ENCODE data around the gene BTBD9. TPM values are rescaled to one million over a fixed set of nuclear protein-coding genes. Genes with fewer than 3 reads are reported as not detected.

Gene BTBD9
- total and polyA plus RNA-seq, 2 donors (not counting 3 experiments of a cell fraction or from before 2014, with no cell fraction given) = 4.9 to 15.0 TPM

GRCh38 chr6:38133932-38134703 lies 505.6 kb downstream of the BTBD9 start:
- dilution Hi-C loops (cut with MboI; ENCODE audit: extremely low pct_ligation_motif_present, low sequenced_read_pairs) = no loop called here
- no peak overlapping the region for H2AFZ ChIP-seq (ENCODE audit: low read depth, low read length)
- DNase-seq (ENCODE audit: low read depth, low spot score) = no peak
- H3K27ac ChIP-seq (ENCODE audit: insufficient read depth, low read depth, low read length) = no peak overlapping the region
- TF ChIP-seq GATA2 (IDR thresholded peaks at IDR 0.05; ENCODE audit: insufficient read depth, insufficient read length, low read depth, low read length) (no peak), MYC (IDR thresholded peaks at IDR 0.05; ENCODE audit: low read depth, low read length) (no peak), EZH2 (IDR thresholded peaks at IDR 0.05; ENCODE audit: borderline replicate concordance, low read depth, low read length, severe bottlenecking) (no peak), POLR2A (IDR thresholded peaks at IDR 0.05; ENCODE audit: low read depth, low read length) (no peak), JUN (IDR thresholded peaks at IDR 0.05; ENCODE audit: borderline replicate concordance, insufficient read depth, insufficient read length, low read depth) (no peak), FOS (IDR thresholded peaks at IDR 0.05; ENCODE audit: borderline replicate concordance, insufficient read depth, low read length) (no peak), POLR2AphosphoS5 (IDR thresholded peaks at IDR 0.05; ENCODE audit: insufficient read depth, low read depth, low read length) (no peak)
- TF ChIP-seq, protein P1, sequence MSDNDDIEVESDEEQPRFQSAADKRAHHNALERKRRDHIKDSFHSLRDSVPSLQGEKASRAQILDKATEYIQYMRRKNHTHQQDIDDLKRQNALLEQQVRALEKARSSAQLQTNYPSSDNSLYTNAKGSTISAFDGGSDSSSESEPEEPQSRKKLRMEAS (IDR thresholded peaks at IDR 0.05; ENCODE audit: insufficient read depth, insufficient read length) = no peak
- TF ChIP-seq, protein P2, sequence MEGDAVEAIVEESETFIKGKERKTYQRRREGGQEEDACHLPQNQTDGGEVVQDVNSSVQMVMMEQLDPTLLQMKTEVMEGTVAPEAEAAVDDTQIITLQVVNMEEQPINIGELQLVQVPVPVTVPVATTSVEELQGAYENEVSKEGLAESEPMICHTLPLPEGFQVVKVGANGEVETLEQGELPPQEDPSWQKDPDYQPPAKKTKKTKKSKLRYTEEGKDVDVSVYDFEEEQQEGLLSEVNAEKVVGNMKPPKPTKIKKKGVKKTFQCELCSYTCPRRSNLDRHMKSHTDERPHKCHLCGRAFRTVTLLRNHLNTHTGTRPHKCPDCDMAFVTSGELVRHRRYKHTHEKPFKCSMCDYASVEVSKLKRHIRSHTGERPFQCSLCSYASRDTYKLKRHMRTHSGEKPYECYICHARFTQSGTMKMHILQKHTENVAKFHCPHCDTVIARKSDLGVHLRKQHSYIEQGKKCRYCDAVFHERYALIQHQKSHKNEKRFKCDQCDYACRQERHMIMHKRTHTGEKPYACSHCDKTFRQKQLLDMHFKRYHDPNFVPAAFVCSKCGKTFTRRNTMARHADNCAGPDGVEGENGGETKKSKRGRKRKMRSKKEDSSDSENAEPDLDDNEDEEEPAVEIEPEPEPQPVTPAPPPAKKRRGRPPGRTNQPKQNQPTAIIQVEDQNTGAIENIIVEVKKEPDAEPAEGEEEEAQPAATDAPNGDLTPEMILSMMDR (IDR thresholded peaks at IDR 0.05; ENCODE audit: extremely low read depth in 1 of 2, insufficient read depth in 1 of 2, low read depth in 1 of 2, low read length in 2 of 2) = no peak
- no peak overlapping the region for H3K4me2 ChIP-seq (ENCODE audit: insufficient read depth, low read length)
- ChIA-PET CTCF (interaction anchor here (0.9 kb wide), 1 partner anchor 8 kb away, joined by 3 read pairs; no protein-coding TSS in a partner anchor), POLR2A (no interaction called here)
- H3K27me3 ChIP-seq (ENCODE audit: control insufficient read depth in 2 of 2, insufficient read depth in 2 of 2, low read length in 2 of 2) = no peaks in the 10 kb centered on the region
- H3K9me1 ChIP-seq (replicated peaks; ENCODE audit: control insufficient read depth, extremely low read depth, insufficient read depth, low read length) = no peaks in the 10 kb centered on the region
- no peak overlapping the region for H3K9ac ChIP-seq (replicated peaks; ENCODE audit: extremely low read depth, insufficient read depth, low read length)
- no peaks in the 10 kb centered on the region for H3K4me1 ChIP-seq (ENCODE audit: control insufficient read depth, extremely low read depth, insufficient read depth, low read length)
- intact Hi-C loops (cut with micrococcal nuclease) = no loop called here
- BruUV-seq (replicated peaks) = no TSS peak
- peaks cover 16% of the 10 kb centered on the region for H3K79me2 ChIP-seq (ENCODE audit: control insufficient read depth, insufficient read depth, low read length)
- FAIRE-seq = no peak
- no peaks in the 10 kb centered on the region for H4K20me1 ChIP-seq (replicated peaks; ENCODE audit: control insufficient read depth, extremely low read depth, insufficient read depth, low read length)
- no peaks in the 10 kb centered on the region for H3K9me3 ChIP-seq (replicated peaks; ENCODE audit: control insufficient read depth, insufficient read depth, low read length)
- peaks cover 0 to 2% of the 10 kb centered on the region in 2 experiments for H3K36me3 ChIP-seq (ENCODE audit: control insufficient read depth in 2 of 2, extremely low read depth in 1 of 2, insufficient read depth in 2 of 2, low read length in 2 of 2)
- no peak overlapping the region for H3K4me3 ChIP-seq (replicated peaks in 1 of 3; ENCODE audit: insufficient read depth in 1 of 3, low read depth in 1 of 3, low read length in 3 of 3)

Data from endothelial cell of umbilical vein (primary cell).